Natural killer cell (primary cell): ENCODE results near the gene AOAH. TPM values are rescaled to one million over a fixed set of nuclear protein-coding genes. Genes with fewer than 3 reads are reported as not detected.
A peak's percentile ranks its signal among the peaks of the same experiment; 100 is the strongest.

Experiments
- ATAC-seq, 3 donors: fragments of 150-1000 bp in 2 of 3; fragments of 200-7000 bp in 1 of 3; cut with Tn5 transposase; 1 replicate in 1 of 3; 2 replicates in 2 of 3; pipeline ENCODE4 v1.10.0; 2021; ENCODE audit warnings: mild to moderate bottlenecking in 2 of 3, moderate library complexity in 2 of 3
- DNase-seq, 2 donors: peaks; one replicate each; pipeline versions ENCODE4 v3.0.0 to v3.0.0-alpha.2; 2013 to 2021; ENCODE audit warnings: mixed read lengths in 1 of 2
- H3K27ac ChIP-seq: one replicate; pipeline ENCODE4 v1.5.1; 2013; ENCODE audit warnings: mild to moderate bottlenecking, low read length
- H3K27me3 ChIP-seq: one replicate; pipeline ENCODE4 v1.6.1; 2013; ENCODE audit warnings: low read length; ENCODE audit not compliant: control insufficient read depth, insufficient read depth
- H3K36me3 ChIP-seq: one replicate; pipeline ENCODE4 v1.6.1; 2013; ENCODE audit warnings: low read length; ENCODE audit not compliant: control insufficient read depth, insufficient read depth
- H3K4me1 ChIP-seq: one replicate; pipeline ENCODE4 v1.6.1; 2013; ENCODE audit warnings: low read length; ENCODE audit not compliant: control insufficient read depth, insufficient read depth
- H3K4me3 ChIP-seq: one replicate; pipeline ENCODE4 v1.5.1; 2013; ENCODE audit warnings: low read length
- H3K9me3 ChIP-seq: one replicate; pipeline ENCODE4 v1.6.1; 2013; ENCODE audit warnings: low read length; ENCODE audit not compliant: control insufficient read depth, insufficient read depth
- H3K27ac Mint-ChIP-seq, 2 donors: one replicate each; pipeline ENCODE4 v1.8.0; 2022; ENCODE audit warnings: mild to moderate bottlenecking in 2 of 2, mixed read lengths in 2 of 2, moderate library complexity in 1 of 2
- H3K27me3 Mint-ChIP-seq, 2 donors: one replicate each; pipeline ENCODE4 v1.8.0; 2022; ENCODE audit warnings: low read depth in 2 of 2, mixed read lengths in 2 of 2
- H3K36me3 Mint-ChIP-seq: one replicate; pipeline ENCODE4 v1.8.0; 2022; ENCODE audit warnings: mixed read lengths
- H3K4me1 Mint-ChIP-seq, 2 donors: one replicate each; pipeline ENCODE4 v1.8.0; 2022; ENCODE audit warnings: mixed read lengths in 2 of 2
- H3K4me3 Mint-ChIP-seq: one replicate; pipeline ENCODE4 v1.8.0; 2022; ENCODE audit warnings: mild to moderate bottlenecking, moderate library complexity, mixed read lengths
- H3K9me3 Mint-ChIP-seq, 2 donors: one replicate each; pipeline ENCODE4 v1.8.0; 2022; ENCODE audit warnings: mixed read lengths in 2 of 2
- WGBS: methylation state at CpG from one replicate; pipeline ENCODE4 v1.1.7; 2013; ENCODE audit warnings: missing lambda C conversion rate; ENCODE audit not compliant: insufficient coverage; 5-methylcytosine and 5-hydroxymethylcytosine counted together
- intact Hi-C: fragments of 100-400 bp; cut with micrococcal nuclease; formaldehyde crosslinking; loops from one replicate; pipeline ENCODE4 v1.14.2; 2022
- total RNA-seq, 4 donors: library from RNA; stranded (reverse); fragments of 120-200 nt in 1 of 4; gene quantifications; one replicate each; pipeline versions ENCODE4 v1.2.3 to v1.2.4, GENCODE V29; 2013 to 2022
- TF ChIP-seq, protein P1 (sequence below): fragments of 200-600 bp; IDR thresholded peaks from one replicate; pipeline ENCODE4 v1.8.0; 2022; ENCODE audit warnings: antibody characterized with exemption

AOAH gene
- total RNA-seq, 3 donors from 2014 or later (not counting 1 experiment from before 2014, with no cell fraction given) = 263 to 403 (median 312) TPM

DNA sequence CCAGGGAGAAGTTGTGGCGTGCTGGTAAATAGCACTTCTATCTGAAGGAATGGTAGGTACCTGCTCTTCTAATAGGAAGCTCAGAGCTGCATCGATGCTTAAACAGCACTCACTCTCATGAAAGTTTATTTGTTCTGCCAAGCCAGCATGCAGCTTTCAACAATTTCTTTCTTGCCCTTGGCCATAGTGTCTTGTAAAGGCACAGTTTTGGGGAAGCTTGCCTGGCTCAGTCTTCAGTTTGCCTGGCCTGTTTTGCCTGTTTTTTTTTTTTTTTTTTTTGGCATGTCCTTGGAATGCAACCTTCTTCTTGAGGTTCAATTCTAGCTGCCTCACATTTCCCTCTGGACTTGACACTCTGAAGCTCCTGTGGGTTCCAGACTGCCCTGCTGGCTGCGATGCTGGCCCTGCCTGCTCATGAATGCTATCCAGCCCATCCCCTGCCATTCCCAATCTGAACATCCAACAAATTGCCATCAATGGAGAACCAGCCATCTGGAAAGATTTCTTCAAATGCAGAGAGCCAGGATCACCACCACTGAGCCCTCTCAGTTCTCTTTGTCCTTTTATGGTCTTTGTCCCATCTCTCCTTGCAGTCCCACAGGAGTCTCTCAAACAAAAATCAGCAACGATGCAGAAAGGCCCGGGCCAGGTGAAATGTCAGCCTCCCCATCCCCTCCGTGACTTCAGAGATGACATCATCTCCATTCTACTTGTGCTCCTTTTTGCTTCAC, 200.8 kb downstream of the AOAH start:
- intact Hi-C loops = no loop called here
- Mint-ChIP-seq H3K9me3 (no peaks in the 10 kb centered on the region), H3K4me3 (peak overlapping the region; percentile 7), H3K27ac (peak overlapping the region; percentile 71 to 78), H3K36me3 (peaks cover 25% of the 10 kb centered on the region), H3K27me3 (no peaks in the 10 kb centered on the region), H3K4me1 (peaks cover 23 to 30% of the 10 kb centered on the region in 2 donors)
- Histone ChIP-seq H3K27me3 (no peaks in the 10 kb centered on the region), H3K4me3 (no peak overlapping the region), H3K27ac (no peak overlapping the region), H3K4me1 (no peaks in the 10 kb centered on the region), H3K36me3 (peaks cover 75% of the 10 kb centered on the region), H3K9me3 (no peaks in the 10 kb centered on the region)
- TF ChIP-seq, protein P1, sequence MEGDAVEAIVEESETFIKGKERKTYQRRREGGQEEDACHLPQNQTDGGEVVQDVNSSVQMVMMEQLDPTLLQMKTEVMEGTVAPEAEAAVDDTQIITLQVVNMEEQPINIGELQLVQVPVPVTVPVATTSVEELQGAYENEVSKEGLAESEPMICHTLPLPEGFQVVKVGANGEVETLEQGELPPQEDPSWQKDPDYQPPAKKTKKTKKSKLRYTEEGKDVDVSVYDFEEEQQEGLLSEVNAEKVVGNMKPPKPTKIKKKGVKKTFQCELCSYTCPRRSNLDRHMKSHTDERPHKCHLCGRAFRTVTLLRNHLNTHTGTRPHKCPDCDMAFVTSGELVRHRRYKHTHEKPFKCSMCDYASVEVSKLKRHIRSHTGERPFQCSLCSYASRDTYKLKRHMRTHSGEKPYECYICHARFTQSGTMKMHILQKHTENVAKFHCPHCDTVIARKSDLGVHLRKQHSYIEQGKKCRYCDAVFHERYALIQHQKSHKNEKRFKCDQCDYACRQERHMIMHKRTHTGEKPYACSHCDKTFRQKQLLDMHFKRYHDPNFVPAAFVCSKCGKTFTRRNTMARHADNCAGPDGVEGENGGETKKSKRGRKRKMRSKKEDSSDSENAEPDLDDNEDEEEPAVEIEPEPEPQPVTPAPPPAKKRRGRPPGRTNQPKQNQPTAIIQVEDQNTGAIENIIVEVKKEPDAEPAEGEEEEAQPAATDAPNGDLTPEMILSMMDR = no peak
- ATAC-seq = no peak
- DNase-seq = no peak
- 96% methylated on average over 6 of the region's 6 CpGs for WGBS

DNA sequence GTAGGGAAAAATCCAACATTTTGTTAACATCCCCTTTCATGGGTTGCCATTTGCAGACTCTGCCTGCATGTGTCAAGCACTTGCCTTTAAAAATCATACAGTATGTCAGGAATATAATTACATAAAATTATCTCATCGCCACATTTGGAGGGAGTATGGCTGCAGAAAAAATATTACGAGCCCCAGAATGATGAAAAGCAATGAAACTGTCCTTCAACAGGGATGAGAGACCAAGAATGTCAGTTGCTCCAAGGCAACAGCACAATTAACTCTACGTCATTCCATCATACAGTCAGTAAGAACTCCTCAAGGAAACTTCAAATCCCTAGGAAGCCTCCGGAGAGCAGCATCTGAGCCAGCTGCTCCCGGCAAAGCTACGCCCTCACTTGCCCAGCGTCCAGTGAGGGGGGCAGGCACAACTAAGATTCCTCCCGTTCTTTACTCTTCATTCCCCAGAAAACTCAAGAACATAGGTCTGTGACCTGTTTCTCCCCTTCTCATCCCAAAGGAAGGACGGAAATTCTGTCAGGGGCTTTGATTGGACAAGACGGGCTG, 201.8 kb downstream of the AOAH start:
- H3K4me1 ChIP-seq = no peaks in the 10 kb centered on the region
- H3K9me3 Mint-ChIP-seq = no peaks in the 10 kb centered on the region
- no peak overlapping the region for H3K27ac ChIP-seq
- WGBS = 92% methylated on average over 10 of the region's 10 CpGs
- no peaks in the 10 kb centered on the region for H3K27me3 Mint-ChIP-seq
- H3K4me3 ChIP-seq = no peak overlapping the region
- no peaks in the 10 kb centered on the region for H3K9me3 ChIP-seq
- ATAC-seq = no peak
- TF ChIP-seq, protein P1 = no peak
- peaks cover 25% of the 10 kb centered on the region for H3K36me3 Mint-ChIP-seq
- H3K4me3 Mint-ChIP-seq = no peak overlapping the region
- DNase-seq = no peak
- peaks cover 71% of the 10 kb centered on the region for H3K36me3 ChIP-seq
- no peaks in the 10 kb centered on the region for H3K27me3 ChIP-seq
- H3K27ac Mint-ChIP-seq = peak overlapping the region in 1 of 2 donors; percentile 78
- H3K4me1 Mint-ChIP-seq = peaks cover 29 to 30% of the 10 kb centered on the region in 2 donors
- intact Hi-C loops = no loop called here

DNA sequence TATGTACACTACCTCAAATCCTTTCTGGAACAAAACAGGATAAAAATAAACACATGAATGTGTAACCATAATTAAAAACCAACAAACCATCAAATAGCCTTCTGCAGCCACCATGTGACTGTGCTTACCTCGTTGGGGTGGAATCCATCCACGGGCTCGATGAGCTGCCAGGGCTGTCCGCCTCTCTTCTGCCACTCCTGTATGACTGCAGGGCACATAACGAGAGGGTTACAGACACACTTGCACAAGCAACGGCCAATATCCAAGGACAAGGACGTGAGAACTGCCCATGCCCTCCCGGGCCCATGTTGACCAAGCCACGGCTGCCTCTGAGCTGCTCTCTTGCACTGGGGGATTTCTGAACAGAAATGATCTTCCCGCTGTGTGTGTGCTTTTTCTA, 202.4 kb downstream of the AOAH start:
- H3K4me3 ChIP-seq = no peak overlapping the region
- Mint-ChIP-seq H3K9me3 (no peaks in the 10 kb centered on the region), H3K4me3 (no peak overlapping the region), H3K4me1 (peaks cover 34 to 35% of the 10 kb centered on the region in 2 donors), H3K36me3 (peaks cover 30% of the 10 kb centered on the region), H3K27me3 (no peaks in the 10 kb centered on the region), H3K27ac (peak overlapping the region; percentile 64 to 78)
- WGBS = 91% methylated on average over 10 of the region's 10 CpGs
- no peaks in the 10 kb centered on the region for H3K27me3 ChIP-seq
- H3K4me1 ChIP-seq = peaks cover 4% of the 10 kb centered on the region
- H3K36me3 ChIP-seq = peaks cover 69% of the 10 kb centered on the region
- ATAC-seq (no peak), DNase-seq (no peak)
- intact Hi-C loops = no loop called here
- no peaks in the 10 kb centered on the region for H3K9me3 ChIP-seq
- no peak overlapping the region for H3K27ac ChIP-seq
- TF ChIP-seq, protein P1 = no peak
